ENCODE data around the gene NDUFA6.
A peak's percentile ranks its signal among the peaks of the same experiment; 100 is the strongest.

NDUFA6 gene

GRCh38 chr22:42078469-42079318 is 11.9 kb downstream of the NDUFA6 start:
- H3K9me3 ChIP-seq (ENCODE audit: control insufficient read depth, insufficient read depth, low read depth, low read length) = no peaks in the 10 kb centered on the region
- POLR2A ChIA-PET = interaction anchor here (0.5 to 3.3 kb wide), 6 partner anchors 8 to 381 kb away, joined by 4 to 56 read pairs (median 11); partner anchors contain the start of genes CENPM, NAGA and NDUFA6
- CTCF ChIA-PET = no interaction called here
- H3K4me1 ChIP-seq (ENCODE audit: control insufficient read depth, insufficient read depth, low read length) = peaks cover 4% of the 10 kb centered on the region; the same call in 1 of the 2 replicates
- H3K27ac ChIP-seq (ENCODE audit: extremely low read depth, low read depth, low read length) = peak overlapping the region; percentile 73
- H3K36me3 ChIP-seq (ENCODE audit: control insufficient read depth in 2 of 2, insufficient read depth in 1 of 2, low read length in 2 of 2) = peaks cover 0 to 23% of the 10 kb centered on the region in 2 experiments; a peak in 2 of 3 replicates
- peak; percentile 50; the same call in 1 of the 2 replicates for TF ChIP-seq PRDM10 (tag by site-specific recombination; IDR thresholded peaks at IDR 0.05)
- TF ChIP-seq ZNF654 (tag by site-specific recombination; IDR thresholded peaks at IDR 0.05; ENCODE audit: low read depth) = no peak
- 0 out of 2 replicates have a peak, but pooled peaks have one; percentile 10 for TF ChIP-seq ZNF585B (tag by site-specific recombination; IDR thresholded peaks at IDR 0.05)
- TF ChIP-seq ZNF341 (tag by site-specific recombination; IDR thresholded peaks at IDR 0.05; ENCODE audit: low read depth) = no peak
- TF ChIP-seq ZNF596 (tag by site-specific recombination; IDR thresholded peaks at IDR 0.05) = 0 out of 2 replicates have a peak, but pooled peaks have one; percentile 5
- no peak for TF ChIP-seq ZNF239 (tag by site-specific recombination; IDR thresholded peaks at IDR 0.05)
- TF ChIP-seq ZBTB48 (tag by site-specific recombination; IDR thresholded peaks at IDR 0.05) = peak; percentile 60; the same call in 1 of the 2 replicates
- H3K4me3 ChIP-seq (ENCODE audit: low read depth, low read length) = peak overlapping the region; percentile 93

- TF ChIP-seq ZNF354C (tag by site-specific recombination; IDR thresholded peaks at IDR 0.05; ENCODE audit: borderline replicate concordance, low read depth) (no peak), ZBTB10 (tag by site-specific recombination; IDR thresholded peaks at IDR 0.05) (no peak), INSM2 (tag by site-specific recombination; IDR thresholded peaks at IDR 0.05) (no peak), GLIS1 (tag by site-specific recombination; IDR thresholded peaks at IDR 0.05) (no peak), MYNN (tag by site-specific recombination; IDR thresholded peaks at IDR 0.05; ENCODE audit: borderline replicate concordance) (no peak), ZNF629 (tag by site-specific recombination; IDR thresholded peaks at IDR 0.05) (no peak), ZNF140 (tag by site-specific recombination; IDR thresholded peaks at IDR 0.05) (no peak), ZSCAN30 (tag by site-specific recombination; IDR thresholded peaks at IDR 0.05) (no peak), KLF17 (tag by site-specific recombination; IDR thresholded peaks at IDR 0.05) (no peak)
- ChIA-PET POLR2A (interaction anchor here (3.1 to 3.3 kb wide), 2 partner anchors 12 to 131 kb away, joined by 17 to 56 read pairs; partner anchors contain the start of genes CENPM and NDUFA6), CTCF (no interaction called here)
- H3K36me3 ChIP-seq (ENCODE audit: control insufficient read depth in 2 of 2, insufficient read depth in 1 of 2, low read length in 2 of 2) = peaks cover 0 to 12% of the 10 kb centered on the region in 2 experiments; a peak in 2 of 3 replicates
- H3K4me1 ChIP-seq (ENCODE audit: control insufficient read depth, insufficient read depth, low read length) = peaks cover 4% of the 10 kb centered on the region; the same call in 1 of the 2 replicates
- no peak overlapping the region for H3K27ac ChIP-seq (ENCODE audit: extremely low read depth, low read depth, low read length)
- H3K9me3 ChIP-seq (ENCODE audit: control insufficient read depth, insufficient read depth, low read depth, low read length) = no peaks in the 10 kb centered on the region
- no peak overlapping the region for H3K4me3 ChIP-seq (ENCODE audit: low read depth, low read length)
These were observed 13.0 kb downstream of the NDUFA6 start for GRCh38 chr22:42077486-42078125.
